Measurements from ENCODE around the gene CNKSR2.

- TF ChIP-seq CTCF (IDR thresholded peaks at IDR 0.05), result no peak
- no peak for TF ChIP-seq POLR2AphosphoS5 (IDR thresholded peaks at IDR 0.05)
- no peak for TF ChIP-seq POLR2A (IDR thresholded peaks at IDR 0.05)
Measured at GRCh38 chrX:21412029-21412428, 37.8 kb downstream of the CNKSR2 start.
